NCI-H1417 treated with DMSO at 0.1 percent for 48 hours (cell line): Measurements from ENCODE around the gene IQGAP3.
"Not testable (repeated sequence)": the region's sequence is repeated elsewhere in the genome, so short reads cannot be mapped to it uniquely, and the experiment has no call there.

Experiments
- DNase-seq: peaks from one replicate; lab custom pipeline; 2025; lab: John Stamatoyannopoulos, UW

Gene IQGAP3

GRCh38 chr1:156571261-156571852 is 1.0 kb downstream of the IQGAP3 start:
- DNase-seq, result no peak

GRCh38 chr1:156566436-156566835 is 5.9 kb downstream of the IQGAP3 start:
- DNase-seq, result no peak

GRCh38 chr1:156565519-156565918 is 6.8 kb downstream of the IQGAP3 start:
- no peak for DNase-seq

- no peak for DNase-seq
Measured at GRCh38 chr1:156560585-156561163, 11.7 kb downstream of the IQGAP3 start.

- no peak for DNase-seq
Measured at GRCh38 chr1:156559797-156560385, 12.5 kb downstream of the IQGAP3 start.

- DNase-seq, result no peak
Measured at GRCh38 chr1:156559086-156559796, 13.1 kb downstream of the IQGAP3 start.

- no peak for DNase-seq
Measured at GRCh38 chr1:156556354-156556753, 16.0 kb downstream of the IQGAP3 start.

- DNase-seq, result no peak
Measured at GRCh38 chr1:156555715-156556114, 16.6 kb downstream of the IQGAP3 start.

GRCh38 chr1:156554971-156555370 is 17.4 kb downstream of the IQGAP3 start:
- no peak for DNase-seq

GRCh38 chr1:156553860-156554485 is 18.4 kb downstream of the IQGAP3 start:
- DNase-seq, result no peak

- not testable (repeated sequence) for DNase-seq
Measured at GRCh38 chr1:156552937-156553336, 19.4 kb downstream of the IQGAP3 start.

- no peak for DNase-seq
Measured at GRCh38 chr1:156552518-156552917, 19.8 kb downstream of the IQGAP3 start.

- no peak for DNase-seq
Measured at GRCh38 chr1:156551869-156552268, 20.5 kb downstream of the IQGAP3 start.

GRCh38 chr1:156551066-156551643 is 21.2 kb downstream of the IQGAP3 start:
- DNase-seq, result no peak

GRCh38 chr1:156550346-156550745 is 22.0 kb downstream of the IQGAP3 start:
- no peak for DNase-seq

GRCh38 chr1:156549831-156550230 is 22.5 kb downstream of the IQGAP3 start:
- DNase-seq, result no peak

GRCh38 chr1:156549390-156549789 is 23.0 kb downstream of the IQGAP3 start:
- no peak for DNase-seq

GRCh38 chr1:156547982-156548381 is 24.4 kb downstream of the IQGAP3 start:
- no peak for DNase-seq

- no peak for DNase-seq
Measured at GRCh38 chr1:156547434-156547833, 24.9 kb downstream of the IQGAP3 start.

GRCh38 chr1:156546267-156546666 is 26.1 kb downstream of the IQGAP3 start:
- DNase-seq, result no peak

GRCh38 chr1:156544592-156545102 is 27.7 kb downstream of the IQGAP3 start:
- no peak for DNase-seq

GRCh38 chr1:156543066-156543465 is 29.3 kb downstream of the IQGAP3 start:
- DNase-seq, result no peak
